ENCODE results near the gene OXCT2. TPM values are rescaled to one million over a fixed set of nuclear protein-coding genes. Genes with fewer than 3 reads are reported as not detected.

OXCT2 gene
- polyA plus RNA-seq, 1 of the 3 experiments (the other 2 are of a cell fraction), result 0.44 TPM

- no peak overlapping the region for H3K4me2 ChIP-seq
- H3K27ac ChIP-seq (ENCODE audit: low read depth in 2 of 2, low read length in 1 of 2), result no peak overlapping the region
- TF ChIP-seq GABPA (IDR thresholded peaks at IDR 0.05; ENCODE audit: low read depth) (no peak), SIN3A (IDR thresholded peaks at IDR 0.05; ENCODE audit: borderline replicate concordance, low read depth, low read length) (no peak), ELF1 (IDR thresholded peaks at IDR 0.05) (no peak), YY1 (IDR thresholded peaks at IDR 0.05; ENCODE audit: low read depth) (no peak), MEF2A (IDR thresholded peaks at IDR 0.05; ENCODE audit: borderline replicate concordance, low read depth) (no peak), MXI1 (IDR thresholded peaks at IDR 0.05; ENCODE audit: low read depth, low read length) (no peak), TEAD4 (IDR thresholded peaks at IDR 0.05; ENCODE audit: borderline replicate concordance, insufficient read depth) (no peak), GATA2 (CRISPR knock-in tag; IDR thresholded peaks at IDR 0.05) (no peak), CTCF (IDR thresholded peaks at IDR 0.05) (no peak), SMC3 (IDR thresholded peaks at IDR 0.05; ENCODE audit: low read depth, low read length) (no peak), POLR2AphosphoS5 (IDR thresholded peaks at IDR 0.05; ENCODE audit: low read depth, low read length) (no peak), NRF1 (IDR thresholded peaks at IDR 0.05; ENCODE audit: low read depth, low read length) (no peak)
- TF ChIP-seq, protein P1, sequence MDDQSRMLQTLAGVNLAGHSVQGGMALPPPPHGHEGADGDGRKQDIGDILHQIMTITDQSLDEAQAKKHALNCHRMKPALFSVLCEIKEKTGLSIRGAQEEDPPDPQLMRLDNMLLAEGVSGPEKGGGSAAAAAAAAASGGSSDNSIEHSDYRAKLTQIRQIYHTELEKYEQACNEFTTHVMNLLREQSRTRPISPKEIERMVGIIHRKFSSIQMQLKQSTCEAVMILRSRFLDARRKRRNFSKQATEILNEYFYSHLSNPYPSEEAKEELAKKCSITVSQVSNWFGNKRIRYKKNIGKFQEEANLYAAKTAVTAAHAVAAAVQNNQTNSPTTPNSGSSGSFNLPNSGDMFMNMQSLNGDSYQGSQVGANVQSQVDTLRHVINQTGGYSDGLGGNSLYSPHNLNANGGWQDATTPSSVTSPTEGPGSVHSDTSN (IDR thresholded peaks at IDR 0.05), result no peak
- TF ChIP-seq, protein P2, sequence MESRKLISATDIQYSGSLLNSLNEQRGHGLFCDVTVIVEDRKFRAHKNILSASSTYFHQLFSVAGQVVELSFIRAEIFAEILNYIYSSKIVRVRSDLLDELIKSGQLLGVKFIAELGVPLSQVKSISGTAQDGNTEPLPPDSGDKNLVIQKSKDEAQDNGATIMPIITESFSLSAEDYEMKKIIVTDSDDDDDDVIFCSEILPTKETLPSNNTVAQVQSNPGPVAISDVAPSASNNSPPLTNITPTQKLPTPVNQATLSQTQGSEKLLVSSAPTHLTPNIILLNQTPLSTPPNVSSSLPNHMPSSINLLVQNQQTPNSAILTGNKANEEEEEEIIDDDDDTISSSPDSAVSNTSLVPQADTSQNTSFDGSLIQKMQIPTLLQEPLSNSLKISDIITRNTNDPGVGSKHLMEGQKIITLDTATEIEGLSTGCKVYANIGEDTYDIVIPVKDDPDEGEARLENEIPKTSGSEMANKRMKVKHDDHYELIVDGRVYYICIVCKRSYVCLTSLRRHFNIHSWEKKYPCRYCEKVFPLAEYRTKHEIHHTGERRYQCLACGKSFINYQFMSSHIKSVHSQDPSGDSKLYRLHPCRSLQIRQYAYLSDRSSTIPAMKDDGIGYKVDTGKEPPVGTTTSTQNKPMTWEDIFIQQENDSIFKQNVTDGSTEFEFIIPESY (IDR thresholded peaks at IDR 0.05; ENCODE audit: borderline replicate concordance, low read depth), result no peak
- no peaks in the 10 kb centered on the region for H3K36me3 ChIP-seq (replicated peaks in 1 of 2; ENCODE audit: control insufficient read depth in 1 of 2, insufficient read depth in 2 of 2, low read length in 1 of 2)
- no peaks in the 10 kb centered on the region for H4K20me1 ChIP-seq (ENCODE audit: insufficient read depth)
- H3F3A ChIP-seq (replicated peaks; ENCODE audit: insufficient read depth), result no peaks in the 10 kb centered on the region
- no peak overlapping the region for H3K9ac ChIP-seq
- DNase-seq, result no peak
- 62% methylated on average over 10 of the region's 10 CpGs for WGBS (ENCODE audit: low lambda C conversion rate)
- no peak overlapping the region for H2AFZ ChIP-seq (ENCODE audit: low read depth)
- no peaks in the 10 kb centered on the region for H3K79me2 ChIP-seq (ENCODE audit: insufficient read depth)
- no peaks in the 10 kb centered on the region for H3K9me2 ChIP-seq
- H3K9me3 ChIP-seq, result no peaks in the 10 kb centered on the region
- H3K4me3 ChIP-seq (ENCODE audit: low read depth in 2 of 2, low read length in 1 of 2), result no peak overlapping the region
- POLR2A ChIA-PET, result no interaction called here
- no peaks in the 10 kb centered on the region for H3K4me1 ChIP-seq (ENCODE audit: control insufficient read depth in 1 of 2, insufficient read depth in 2 of 2, low read depth in 1 of 2, low read length in 1 of 2)
- H3K27me3 ChIP-seq (ENCODE audit: insufficient read depth), result peaks cover 12% of the 10 kb centered on the region; the same call in 1 of the 2 replicates
- CTCF ChIA-PET, result interaction anchor here (0.6 to 2.0 kb wide), 3 partner anchors 26 to 191 kb away, joined by 3 to 6 read pairs (median 3); no protein-coding TSS in a partner anchor
Observed at GRCh38 chr1:39727221-39727931, 43.8 kb downstream of the OXCT2 start.
